Activated B cell treated with CpG ODN at 0.5 μM for 24 hours (primary cell): ENCODE data around the gene MYO15B. TPM values are rescaled to one million over a fixed set of nuclear protein-coding genes. Genes with fewer than 3 reads are reported as not detected.

Experiments
- ATAC-seq: fragments of 200-7000 bp; cut with Tn5 transposase; one replicate; pipeline ENCODE4 v1.10.0; 2021; ENCODE audit warnings: low read depth, mild to moderate bottlenecking, moderate library complexity
- CTCF ChIA-PET: fragments of 350-600 bp; sonication (Branson Sonifier 250); formaldehyde crosslinking; loops from one replicate; lab custom pipeline; 2021; ENCODE audit warnings: antibody characterized with exemption; lab: Charles Lee
- POLR2A ChIA-PET: fragments of 350-600 bp; sonication (Branson Sonifier 250); formaldehyde crosslinking; loops from one replicate; lab custom pipeline; 2021; ENCODE audit warnings: antibody characterized with exemption; lab: Charles Lee
- DNase-seq: peaks from one replicate; pipeline ENCODE4 v3.0.0; 2022
- H3K27ac Mint-ChIP-seq: one replicate; pipeline ENCODE4 v1.8.0; 2020; ENCODE audit warnings: mixed read lengths
- H3K27me3 Mint-ChIP-seq: one replicate; pipeline ENCODE4 v1.8.0; 2021; ENCODE audit warnings: mixed read lengths
- H3K36me3 Mint-ChIP-seq: one replicate; pipeline ENCODE4 v1.8.0; 2021; ENCODE audit warnings: low read depth, mixed read lengths
- H3K4me1 Mint-ChIP-seq: one replicate; pipeline ENCODE4 v1.8.0; 2021; ENCODE audit warnings: mixed read lengths
- H3K4me3 Mint-ChIP-seq: one replicate; pipeline ENCODE4 v1.8.0; 2020; ENCODE audit warnings: mild to moderate bottlenecking, mixed read lengths
- H3K9me3 Mint-ChIP-seq: one replicate; pipeline ENCODE4 v1.8.0; 2020; ENCODE audit warnings: mixed read lengths
- CTCF ChIP-seq: fragments of 200-600 bp; IDR thresholded peaks from one replicate; pipeline ENCODE4 v1.8.0; 2022; ENCODE audit warnings: antibody characterized with exemption, mild to moderate bottlenecking
- intact Hi-C: fragments of 100-400 bp; cut with micrococcal nuclease; formaldehyde crosslinking; loops from one replicate; pipeline ENCODE4 v1.15.1; 2024
- total RNA-seq: library from RNA; stranded (reverse); gene quantifications from 2 replicates; pipeline ENCODE4 v1.2.3, GENCODE V29; 2022

MYO15B gene
- total RNA-seq, 1 donor from 2014 or later, result 264 TPM

GRCh38 chr17:75619506-75620431 is 32.2 kb downstream of the MYO15B start:
- intact Hi-C loops, result no loop called here
- DNase-seq (no peak), ATAC-seq (no peak)
- H3K27ac Mint-ChIP-seq, result no peak overlapping the region
- CTCF ChIA-PET, result interaction anchor here (0.7 to 1.8 kb wide), 7 partner anchors 13 to 134 kb away, joined by 3 to 15 read pairs (median 4); partner anchors contain the start of gene SMIM5
- H3K36me3 Mint-ChIP-seq, result peaks cover 43% of the 10 kb centered on the region
- no peak for TF ChIP-seq CTCF
- H3K27me3 Mint-ChIP-seq, result no peaks in the 10 kb centered on the region
- POLR2A ChIA-PET, result interaction anchor here (0.9 kb wide), 2 partner anchors 22 to 130 kb away, joined by 4 read pairs; no protein-coding TSS in a partner anchor
- H3K9me3 Mint-ChIP-seq, result no peaks in the 10 kb centered on the region
- H3K4me3 Mint-ChIP-seq, result no peak overlapping the region
- no peaks in the 10 kb centered on the region for H3K4me1 Mint-ChIP-seq

GRCh38 chr17:75621489-75621888 is 33.9 kb downstream of the MYO15B start:
- Mint-ChIP-seq H3K27ac (no peak overlapping the region), H3K4me3 (no peak overlapping the region), H3K4me1 (no peaks in the 10 kb centered on the region), H3K36me3 (peaks cover 51% of the 10 kb centered on the region), H3K9me3 (no peaks in the 10 kb centered on the region), H3K27me3 (no peaks in the 10 kb centered on the region)
- no peak for TF ChIP-seq CTCF
- ChIA-PET CTCF (interaction anchor here (1.8 kb wide), 1 partner anchor 12 kb away, joined by 6 read pairs; the partner anchor contains the start of gene SMIM5), POLR2A (no interaction called here)
- DNase-seq (no peak), ATAC-seq (no peak)
- intact Hi-C loops, result no loop called here

- H3K4me1 Mint-ChIP-seq, result no peaks in the 10 kb centered on the region
- no peak for ATAC-seq
- CTCF ChIA-PET, result interaction anchor here (1.8 kb wide), 1 partner anchor 11 kb away, joined by 6 read pairs; the partner anchor contains the start of gene SMIM5
- no peaks in the 10 kb centered on the region for H3K27me3 Mint-ChIP-seq
- no peak for TF ChIP-seq CTCF
- POLR2A ChIA-PET, result no interaction called here
- intact Hi-C loops, result no loop called here
- DNase-seq, result no peak
- no peaks in the 10 kb centered on the region for H3K9me3 Mint-ChIP-seq
- H3K4me3 Mint-ChIP-seq, result no peak overlapping the region
- no peak overlapping the region for H3K27ac Mint-ChIP-seq
- peaks cover 54% of the 10 kb centered on the region for H3K36me3 Mint-ChIP-seq
Measured at GRCh38 chr17:75622076-75622475, 34.5 kb downstream of the MYO15B start.

- no peak overlapping the region for H3K27ac Mint-ChIP-seq
- no peak for TF ChIP-seq CTCF
- no peaks in the 10 kb centered on the region for H3K27me3 Mint-ChIP-seq
- no peak for ATAC-seq
- no peaks in the 10 kb centered on the region for H3K9me3 Mint-ChIP-seq
- peaks cover 55% of the 10 kb centered on the region for H3K36me3 Mint-ChIP-seq
- ChIA-PET CTCF (no interaction called here), POLR2A (no interaction called here)
- no peak overlapping the region for H3K4me3 Mint-ChIP-seq
- no peak for DNase-seq
- intact Hi-C loops, result no loop called here
- no peaks in the 10 kb centered on the region for H3K4me1 Mint-ChIP-seq
Measured at GRCh38 chr17:75622771-75623273, 35.2 kb downstream of the MYO15B start.

- intact Hi-C loops, result no loop called here
- Mint-ChIP-seq H3K9me3 (no peaks in the 10 kb centered on the region), H3K4me1 (no peaks in the 10 kb centered on the region), H3K36me3 (peaks cover 54% of the 10 kb centered on the region), H3K4me3 (no peak overlapping the region), H3K27me3 (no peaks in the 10 kb centered on the region), H3K27ac (no peak overlapping the region)
- ChIA-PET CTCF (no interaction called here), POLR2A (no interaction called here)
- ATAC-seq, result no peak
- no peak for TF ChIP-seq CTCF
- no peak for DNase-seq
Measured at GRCh38 chr17:75623386-75623785, 35.8 kb downstream of the MYO15B start.
